A673 (cell line): ENCODE measurements around the gene MIER1. TPM values are rescaled to one million over a fixed set of nuclear protein-coding genes. Genes with fewer than 3 reads are reported as not detected.
A peak's percentile ranks its signal among the peaks of the same experiment; 100 is the strongest.
"Not testable (repeated sequence)": the region's sequence is repeated elsewhere in the genome, so short reads cannot be mapped to it uniquely, and the experiment has no call there.

Experiments used
- BruUV-seq: library from RNA; stranded (reverse); fragments of 400-500 nt; replicated peaks from 2 replicates; lab custom pipeline; 2021; lab: Mats Ljungman, UMichigan
- CTCF ChIA-PET: fragments of 300-600 bp; sonication (Branson Sonifier 250); formaldehyde crosslinking; loops from one replicate; lab custom pipeline; 2022; ENCODE audit warnings: antibody characterized with exemption; lab: Charles Lee
- POLR2A ChIA-PET: fragments of 300-600 bp; sonication (Branson Sonifier 250); formaldehyde crosslinking; loops from one replicate; lab custom pipeline; 2022; ENCODE audit warnings: antibody characterized with exemption; ENCODE audit not compliant: low non-redundant PET; lab: Charles Lee
- DNase-seq: peaks from one replicate; pipeline ENCODE4 v3.0.0-alpha.2; 2015; ENCODE audit warnings: low spot score
- H3K27ac ChIP-seq: fragments of 200-600 bp; sonication (generic); 2 replicates; pipeline ENCODE4 v1.5.1; 2016; ENCODE audit warnings: mixed run types, low read depth, mild to moderate bottlenecking, mixed read lengths, antibody characterized with exemption, low read length; ENCODE audit not compliant: poor library complexity, severe bottlenecking
- H3K27me3 ChIP-seq: fragments of 200-600 bp; sonication (generic); replicated peaks from 2 replicates; pipeline ENCODE4 v1.6.1; 2017; ENCODE audit warnings: mixed run types, low read depth, mild to moderate bottlenecking, mixed read lengths, antibody characterized with exemption, low read length; ENCODE audit not compliant: insufficient read depth, poor library complexity
- H3K36me3 ChIP-seq: fragments of 200-600 bp; sonication (generic); 2 replicates; pipeline ENCODE4 v1.6.1; 2016; ENCODE audit warnings: mixed run types, mild to moderate bottlenecking, mixed read lengths, antibody characterized with exemption, low read length; ENCODE audit not compliant: insufficient read depth, poor library complexity, severe bottlenecking
- H3K4me1 ChIP-seq: fragments of 200-600 bp; sonication (generic); 2 replicates; pipeline ENCODE4 v1.6.1; 2017; ENCODE audit warnings: mixed run types, mild to moderate bottlenecking, mixed read lengths, antibody characterized with exemption, low read length; ENCODE audit not compliant: insufficient read depth, poor library complexity, severe bottlenecking
- H3K4me3 ChIP-seq: fragments of 200-600 bp; sonication (generic); 2 replicates; pipeline ENCODE4 v1.5.1; 2016; ENCODE audit warnings: low read depth, mixed run types, mild to moderate bottlenecking, mixed read lengths, low read length; ENCODE audit not compliant: poor library complexity, severe bottlenecking
- H3K9me3 ChIP-seq: fragments of 200-600 bp; sonication (generic); 2 replicates; pipeline ENCODE4 v1.6.1; 2016; ENCODE audit warnings: mixed run types, low read depth, mild to moderate bottlenecking, mixed read lengths, antibody characterized with exemption, low read length; ENCODE audit not compliant: poor library complexity, severe bottlenecking
- EZH2 ChIP-seq: fragments of 200-600 bp; sonication (generic); IDR thresholded peaks from 2 replicates; pipeline ENCODE4 v1.6.1; 2017; ENCODE audit warnings: borderline replicate concordance, low read depth, mild to moderate bottlenecking, mixed read lengths, antibody characterized with exemption, low read length; ENCODE audit not compliant: poor library complexity, severe bottlenecking
- intact Hi-C: fragments of 100-400 bp; cut with micrococcal nuclease; formaldehyde crosslinking; loops from one replicate; pipeline ENCODE4 v1.10.0; 2022; ENCODE audit not compliant: unreplicated experiment
- total RNA-seq: library from RNA; stranded (reverse); gene quantifications from 2 replicates; pipeline ENCODE4 v1.2.3, GENCODE V29; 2021
- TF ChIP-seq, protein P1 (sequence below): fragments of 300-800, 200-600 bp; sonication (generic); conservative IDR thresholded peaks from 2 replicates; pipeline ENCODE4 v1.5.1; 2017; ENCODE audit warnings: low read depth, mild to moderate bottlenecking, antibody characterized with exemption, low read length, moderate library complexity, mixed read lengths

The MIER1 gene
- total RNA-seq, 1 experiment from 2014 or later, result 30.3 TPM

GRCh38 chr1:66968574-66968973 lies 43.8 kb downstream of the MIER1 start:
- BruUV-seq, result no TSS peak
- intact Hi-C loops, result no loop called here
- ChIA-PET POLR2A (no interaction called here), CTCF (no interaction called here)
- H3K4me3 ChIP-seq, result no peak overlapping the region
- TF ChIP-seq, protein P1, sequence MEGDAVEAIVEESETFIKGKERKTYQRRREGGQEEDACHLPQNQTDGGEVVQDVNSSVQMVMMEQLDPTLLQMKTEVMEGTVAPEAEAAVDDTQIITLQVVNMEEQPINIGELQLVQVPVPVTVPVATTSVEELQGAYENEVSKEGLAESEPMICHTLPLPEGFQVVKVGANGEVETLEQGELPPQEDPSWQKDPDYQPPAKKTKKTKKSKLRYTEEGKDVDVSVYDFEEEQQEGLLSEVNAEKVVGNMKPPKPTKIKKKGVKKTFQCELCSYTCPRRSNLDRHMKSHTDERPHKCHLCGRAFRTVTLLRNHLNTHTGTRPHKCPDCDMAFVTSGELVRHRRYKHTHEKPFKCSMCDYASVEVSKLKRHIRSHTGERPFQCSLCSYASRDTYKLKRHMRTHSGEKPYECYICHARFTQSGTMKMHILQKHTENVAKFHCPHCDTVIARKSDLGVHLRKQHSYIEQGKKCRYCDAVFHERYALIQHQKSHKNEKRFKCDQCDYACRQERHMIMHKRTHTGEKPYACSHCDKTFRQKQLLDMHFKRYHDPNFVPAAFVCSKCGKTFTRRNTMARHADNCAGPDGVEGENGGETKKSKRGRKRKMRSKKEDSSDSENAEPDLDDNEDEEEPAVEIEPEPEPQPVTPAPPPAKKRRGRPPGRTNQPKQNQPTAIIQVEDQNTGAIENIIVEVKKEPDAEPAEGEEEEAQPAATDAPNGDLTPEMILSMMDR, result no peak
- TF ChIP-seq EZH2, result no peak
- H3K4me1 ChIP-seq, result no peaks in the 10 kb centered on the region
- no peaks in the 10 kb centered on the region for H3K27me3 ChIP-seq
- H3K9me3 ChIP-seq, result peaks cover 7% of the 10 kb centered on the region
- no peak for DNase-seq
- H3K27ac ChIP-seq, result no peak overlapping the region
- H3K36me3 ChIP-seq, result peaks cover 45% of the 10 kb centered on the region

- no peaks in the 10 kb centered on the region for H3K9me3 ChIP-seq
- peaks cover 54% of the 10 kb centered on the region for H3K36me3 ChIP-seq
- no TSS peak for BruUV-seq
- TF ChIP-seq, protein P1, result no peak
- no peak for TF ChIP-seq EZH2
- intact Hi-C loops, result no loop called here
- ChIA-PET CTCF (no interaction called here), POLR2A (no interaction called here)
- no peak overlapping the region for H3K27ac ChIP-seq
- H3K4me1 ChIP-seq, result peaks cover 6% of the 10 kb centered on the region
- H3K4me3 ChIP-seq, result no peak overlapping the region
- H3K27me3 ChIP-seq, result no peaks in the 10 kb centered on the region
- DNase-seq, result no peak
Observed at GRCh38 chr1:66978201-66978600, 53.4 kb downstream of the MIER1 start.

GRCh38 chr1:66979621-66980020 lies 54.8 kb downstream of the MIER1 start:
- H3K27ac ChIP-seq, intact Hi-C loops, H3K27me3 ChIP-seq, H3K4me3 ChIP-seq, DNase-seq, POLR2A ChIA-PET, BruUV-seq, H3K4me1 ChIP-seq, CTCF ChIA-PET, H3K9me3 ChIP-seq: not testable (repeated sequence)
- H3K36me3 ChIP-seq, result peaks cover 58% of the 10 kb centered on the region

DNA sequence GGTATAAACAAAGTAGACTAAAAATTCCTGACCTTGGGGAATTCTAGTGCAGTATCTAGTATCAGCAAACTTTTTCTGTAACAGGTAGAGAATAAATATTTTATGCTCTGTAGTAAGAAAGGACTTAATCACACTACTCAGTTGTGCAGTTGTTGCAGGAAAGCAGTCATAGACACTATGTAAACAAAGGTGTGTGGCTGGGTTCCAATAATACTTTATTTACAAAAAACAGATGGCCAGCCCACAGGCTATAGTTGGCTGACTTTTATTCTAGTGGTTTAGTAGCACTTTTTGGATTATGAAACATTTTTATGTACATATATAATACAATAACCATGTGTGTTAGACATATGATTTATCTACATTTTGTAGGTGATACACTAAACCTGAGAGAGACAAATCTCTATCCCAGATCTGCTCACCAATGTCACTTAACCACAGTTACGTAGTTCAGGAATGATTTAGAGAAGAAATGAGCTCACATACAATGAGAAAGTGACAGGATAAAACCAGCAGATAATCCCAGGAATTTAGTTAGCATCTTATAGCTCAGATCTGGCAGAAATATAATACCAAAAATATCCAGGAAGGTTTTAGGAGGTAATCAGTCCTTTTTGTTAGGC lies 56.1 kb downstream of the MIER1 start:
- H3K4me1 ChIP-seq, result peaks cover 7% of the 10 kb centered on the region
- intact Hi-C loops, result no loop called here
- TF ChIP-seq, protein P1, result no peak
- TF ChIP-seq EZH2, result no peak
- ChIA-PET CTCF (no interaction called here), POLR2A (no interaction called here)
- no peaks in the 10 kb centered on the region for H3K9me3 ChIP-seq
- H3K4me3 ChIP-seq, result peak overlapping the region; percentile 34
- DNase-seq, result no peak
- H3K36me3 ChIP-seq, result peaks cover 60% of the 10 kb centered on the region
- BruUV-seq, result no TSS peak
- H3K27ac ChIP-seq, result peak overlapping the region; percentile 50
- no peaks in the 10 kb centered on the region for H3K27me3 ChIP-seq
